ENCODE results near the gene TMEM217.
"Not testable (repeated sequence)": the region's sequence is repeated elsewhere in the genome, so short reads cannot be mapped to it uniquely, and the experiment has no call there.

Gene TMEM217

DNA sequence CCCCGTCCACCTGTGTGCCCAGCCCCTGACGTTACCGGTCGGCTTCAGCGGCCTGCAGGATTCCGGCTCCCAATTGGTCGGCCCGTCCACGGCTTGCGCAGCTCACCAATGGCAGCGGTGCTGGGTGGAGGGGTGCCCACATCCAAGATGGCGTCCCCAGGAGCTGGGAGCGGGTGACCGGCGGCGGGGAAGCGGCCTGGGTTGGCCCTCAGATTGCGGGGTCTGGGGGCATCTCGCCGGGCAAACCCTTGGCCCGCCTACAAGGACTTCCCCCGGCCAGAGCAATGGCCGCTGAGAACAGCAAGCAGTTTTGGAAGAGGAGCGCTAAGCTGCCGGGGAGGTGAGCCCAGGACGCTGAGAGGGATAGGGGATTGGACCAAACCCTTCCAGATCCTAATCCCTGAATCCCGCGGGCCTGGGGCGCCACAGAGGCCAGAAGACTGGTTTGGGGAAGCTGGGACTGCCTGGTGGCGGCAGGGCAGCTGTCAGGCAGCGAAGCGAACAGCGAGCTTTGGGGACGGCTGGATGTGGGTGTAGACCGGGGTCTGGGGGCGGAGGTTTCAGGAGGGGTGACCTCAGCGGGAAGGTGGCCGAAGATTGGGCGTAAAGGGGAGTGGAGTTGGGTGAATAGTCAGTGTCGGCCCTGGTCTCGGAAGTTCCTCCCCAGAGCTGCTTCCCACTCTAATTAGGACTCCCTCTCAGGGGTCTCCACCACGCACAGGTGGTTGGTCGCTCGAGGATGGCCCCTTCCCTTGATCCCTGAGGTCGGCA, at the start of gene TMEM217, which contains the start of gene TBC1D22B:
TMEM217 (minus strand) TSS at position 511 of the 771 bp plus-strand sequence. CDS start 39,114 bp downstream, outside the sequence.
TBC1D22B (plus strand) TSS at position 139 of the 771 bp plus-strand sequence; CDS start at position 285, 146 bp downstream.
- peak; percentile 90 to 96 for DNase-seq

- not testable (repeated sequence) for DNase-seq
These were observed 49.5 kb upstream of the TMEM217 start for GRCh38 chr6:37307484-37307883.

DNA sequence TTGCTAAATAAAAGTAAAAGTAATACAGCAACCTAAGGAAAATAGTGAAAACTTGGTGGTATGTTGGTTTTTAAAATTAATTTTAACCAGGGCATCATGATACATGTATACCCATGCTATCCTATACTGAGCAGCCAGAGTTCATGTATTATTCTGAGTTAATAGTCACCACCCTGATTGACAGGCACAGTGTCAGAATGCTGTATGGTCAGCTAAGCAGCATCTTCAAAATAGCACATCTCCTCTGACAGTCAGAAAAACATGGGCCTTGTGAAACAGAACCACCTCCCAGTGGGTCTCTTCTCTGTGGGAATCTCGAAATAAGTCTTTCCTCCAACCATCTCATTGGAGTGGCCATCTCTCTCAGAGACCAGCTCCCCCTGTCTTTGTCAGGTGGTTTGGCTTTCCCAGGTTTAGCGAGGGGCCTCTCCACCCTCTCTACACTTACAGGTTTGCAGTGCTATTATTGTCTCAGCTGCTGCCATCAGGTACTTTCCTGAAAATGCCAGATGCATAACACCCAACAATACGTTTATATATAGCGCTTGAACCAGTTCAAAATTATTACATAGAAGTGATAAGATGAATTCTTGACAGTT, 48.8 kb upstream of the TMEM217 start:
- DNase-seq: no peak

GRCh38 chr6:37305841-37306425, 48.0 kb upstream of the TMEM217 start:
- no peak for DNase-seq

GRCh38 chr6:37304766-37305165, 46.8 kb upstream of the TMEM217 start:
- no peak for DNase-seq

DNA sequence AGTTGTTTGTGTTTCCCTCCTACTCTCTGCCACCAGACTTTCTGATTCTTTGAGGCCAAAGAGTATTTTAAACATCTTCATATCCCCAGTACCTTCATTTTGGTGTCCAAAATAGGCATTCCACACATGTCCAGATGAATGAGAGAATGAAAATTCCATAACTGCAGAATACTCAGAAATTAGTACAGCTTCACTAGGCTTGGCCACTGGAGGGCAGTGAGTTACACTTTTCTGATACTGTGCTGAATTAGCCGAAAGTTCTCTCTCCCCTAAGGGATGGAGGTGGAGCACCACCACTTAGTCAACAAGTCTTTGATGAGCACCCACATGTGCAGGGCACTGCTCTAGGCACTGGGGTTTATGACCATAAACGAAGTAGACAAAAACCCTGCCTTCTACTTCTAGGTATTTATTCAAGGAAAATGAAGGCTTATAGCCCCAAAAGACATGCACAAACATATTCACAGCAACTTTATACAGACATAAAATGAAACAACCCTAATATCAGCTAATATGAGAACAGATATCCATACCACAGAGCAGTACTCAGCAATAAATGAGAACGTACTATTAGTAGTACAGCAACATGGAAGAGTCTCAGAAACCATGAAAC, 46.1 kb upstream of the TMEM217 start:
- DNase-seq: peak; percentile 48

- no peak for DNase-seq
These were observed 45.2 kb upstream of the TMEM217 start for GRCh38 chr6:37303091-37303660.

GRCh38 chr6:37302086-37302686, 44.2 kb upstream of the TMEM217 start:
- DNase-seq: no peak

DNA sequence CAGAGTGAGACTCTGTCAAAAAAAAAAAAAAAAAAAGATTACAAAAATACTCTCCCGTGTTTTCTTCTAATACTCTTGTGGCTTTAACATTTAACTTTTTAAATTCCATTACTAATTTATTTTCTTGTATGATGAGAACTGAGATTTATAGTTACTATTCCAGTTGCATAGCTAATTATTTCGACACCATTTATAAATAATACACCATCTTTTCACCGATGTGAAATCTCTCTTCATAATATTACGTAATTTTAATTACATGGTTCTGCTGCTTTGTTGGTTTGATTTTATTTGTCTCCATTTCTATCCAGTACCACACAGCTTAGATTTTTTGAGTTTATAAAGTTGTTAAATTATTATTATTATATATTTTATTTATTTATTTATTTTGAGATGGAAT, 42.0 kb upstream of the TMEM217 start:
- DNase-seq: no peak

DNA sequence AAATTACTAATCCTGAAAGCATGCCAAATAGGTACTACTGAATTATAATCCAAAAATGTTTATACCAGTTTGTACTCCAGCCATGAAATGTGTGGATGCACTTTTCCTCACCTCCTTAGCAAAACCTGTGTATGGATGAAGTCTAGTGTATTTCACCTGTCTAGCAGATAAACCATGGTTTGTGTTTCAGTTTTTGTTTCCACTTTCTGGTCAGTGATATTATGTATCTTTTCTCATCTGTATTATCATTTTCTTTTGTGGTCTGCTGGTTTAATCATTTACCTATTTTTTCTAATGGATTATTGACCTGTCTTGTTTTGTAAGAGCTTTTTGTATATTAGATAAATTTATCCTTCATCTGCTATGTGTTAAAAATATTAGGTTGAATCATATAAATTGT, 41.0 kb upstream of the TMEM217 start:
- no peak for DNase-seq

GRCh38 chr6:37297637-37298036, 39.7 kb upstream of the TMEM217 start:
- not testable (repeated sequence) for DNase-seq

- DNase-seq: no peak
These were observed 35.5 kb upstream of the TMEM217 start for GRCh38 chr6:37293426-37293825.

GRCh38 chr6:37289931-37290330, 32.0 kb upstream of the TMEM217 start:
- DNase-seq: no peak

DNA sequence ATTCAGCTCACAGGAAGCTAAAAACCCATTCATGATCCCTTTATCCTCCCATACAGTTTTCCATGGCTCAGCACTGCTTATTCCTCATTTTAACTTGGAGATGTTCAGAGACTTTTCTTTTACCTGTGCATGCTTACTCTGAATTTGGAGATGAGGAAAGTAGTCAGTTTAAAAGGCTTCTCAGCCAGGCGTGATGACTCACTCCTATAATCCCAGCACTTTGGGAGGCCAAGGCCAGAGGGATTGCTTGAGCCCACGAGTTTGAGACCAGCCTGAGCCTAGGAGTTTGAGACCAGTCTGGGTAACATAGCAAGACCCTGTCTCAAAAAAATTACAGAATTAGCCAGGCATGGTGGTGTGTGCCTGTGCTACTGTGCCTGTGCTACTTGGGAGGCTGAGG, 30.3 kb upstream of the TMEM217 start:
- no peak for DNase-seq

- no peak for DNase-seq
These were observed 29.7 kb upstream of the TMEM217 start for GRCh38 chr6:37287519-37288157.

DNA sequence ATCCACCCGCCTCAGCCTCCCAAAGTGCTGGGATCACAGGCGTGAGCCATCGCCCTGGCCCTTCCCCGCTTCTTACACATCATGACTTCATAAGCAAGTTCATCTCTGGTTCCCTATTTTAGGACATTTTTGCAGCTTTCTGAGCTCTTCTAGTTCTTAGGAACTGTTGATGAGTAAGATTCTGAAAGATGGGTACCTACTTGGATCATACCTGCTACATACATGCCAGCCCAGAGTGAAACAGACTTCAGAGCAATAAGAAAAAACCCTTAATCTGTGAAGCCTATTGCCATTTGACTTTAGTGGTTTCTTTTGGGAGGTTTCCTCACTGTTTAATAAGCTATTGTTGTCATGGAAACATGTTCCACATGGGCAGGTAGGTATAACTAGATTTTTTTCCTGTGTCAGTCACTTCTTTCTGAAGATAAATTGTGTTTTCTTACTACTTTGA, 27.9 kb upstream of the TMEM217 start:
- DNase-seq: no peak

- no peak for DNase-seq
These were observed 26.8 kb upstream of the TMEM217 start for GRCh38 chr6:37284781-37285180.

GRCh38 chr6:37283671-37284151, 25.8 kb upstream of the TMEM217 start:
- no peak for DNase-seq

DNA sequence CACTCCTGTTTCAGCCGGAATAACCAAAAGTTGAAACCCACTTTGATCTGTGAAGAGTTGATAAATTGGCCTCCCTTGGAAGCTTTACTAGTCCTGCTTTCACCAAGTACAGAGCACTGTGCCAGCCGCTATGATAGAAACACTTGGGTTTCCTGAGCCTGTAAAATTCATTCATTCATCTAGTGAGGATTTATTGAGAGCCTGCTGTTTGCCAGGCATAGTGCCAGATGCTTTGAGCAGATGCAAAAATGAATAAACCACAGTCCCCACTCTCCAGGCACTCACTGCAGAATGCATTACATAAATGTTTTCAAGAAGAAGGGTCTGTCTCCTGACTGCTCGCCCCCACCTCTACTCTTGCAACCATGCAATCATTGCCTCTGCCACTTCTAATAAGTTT, 25.3 kb upstream of the TMEM217 start:
- DNase-seq: no peak

DNA sequence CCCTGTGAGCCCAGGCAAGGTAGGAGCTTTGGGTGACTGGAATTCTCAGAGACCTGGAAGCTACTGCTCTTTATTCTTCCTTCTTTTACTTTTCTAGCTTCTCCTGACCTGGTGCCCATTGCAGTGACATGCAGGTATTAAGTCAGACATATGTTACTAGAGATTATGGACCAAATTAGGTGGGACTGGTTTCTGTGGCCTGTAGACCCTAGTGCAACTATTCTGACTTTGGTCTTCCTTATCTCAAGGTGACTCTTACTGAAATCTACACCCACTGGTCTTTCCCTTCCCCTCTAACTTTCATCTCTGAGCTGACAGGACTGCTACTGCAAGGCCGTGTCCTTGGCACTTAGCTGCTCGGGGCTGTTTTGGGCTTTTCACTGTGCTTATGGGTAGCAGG, 24.4 kb upstream of the TMEM217 start:
- DNase-seq: no peak

DNA sequence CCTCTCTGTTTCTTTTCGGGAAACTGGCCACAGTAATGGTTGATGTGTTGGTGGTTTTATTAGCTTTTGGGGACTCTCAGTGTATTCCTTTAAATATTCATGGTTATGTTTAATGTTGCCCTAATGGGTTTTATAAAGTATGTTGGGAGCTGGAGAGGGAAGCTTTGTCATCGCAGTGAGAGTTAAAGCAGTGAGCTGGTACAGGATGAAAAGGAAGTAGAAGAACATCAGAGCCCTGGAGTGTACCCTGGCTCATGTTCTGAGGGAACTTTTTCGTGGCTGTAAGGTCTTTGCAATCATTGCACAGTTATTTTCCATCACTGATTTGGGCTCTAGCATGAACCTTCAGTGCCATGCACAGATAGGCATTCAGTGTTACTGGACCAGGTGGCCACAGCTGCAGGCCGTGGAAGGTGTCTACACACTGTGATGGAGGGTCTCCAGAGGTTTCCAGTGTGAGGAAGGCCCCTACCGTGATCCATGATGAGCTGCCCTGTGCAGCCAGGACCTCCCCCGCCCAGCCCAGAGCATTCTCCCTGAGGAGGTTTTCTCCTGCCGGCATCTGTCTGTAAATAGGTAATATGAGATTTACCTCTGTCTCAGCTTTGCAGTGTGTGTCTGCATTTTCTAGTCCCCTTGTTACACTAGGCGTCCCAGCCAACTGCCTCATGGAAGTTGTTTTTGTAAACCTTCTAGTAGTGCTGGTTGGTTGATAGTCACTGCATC, 22.4 kb upstream of the TMEM217 start:
- peak; percentile 84 to 89 for DNase-seq
